H1 (cell line): Measurements from ENCODE around the gene AGAP1. TPM values are rescaled to one million over a fixed set of nuclear protein-coding genes. Genes with fewer than 3 reads are reported as not detected.
A peak's percentile ranks its signal among the peaks of the same experiment; 100 is the strongest.

Source experiments
- CTCF ChIA-PET: fragments of 300-600 bp; sonication (Branson Sonifier 250); formaldehyde crosslinking; loops from one replicate; lab custom pipeline; 2021; ENCODE audit not compliant: partially characterized antibody; lab: Charles Lee
- POLR2A ChIA-PET: fragments of 300-600 bp; sonication (Branson Sonifier 250); formaldehyde crosslinking; loops from one replicate; lab custom pipeline; 2021; ENCODE audit warnings: inconsistent platforms; ENCODE audit not compliant: partially characterized antibody; lab: Charles Lee
- DNase-seq, 2 experiments: peaks; one replicate each; pipeline versions ENCODE4 v3.0.0 to v3.0.0-alpha.2; 2010 to 2022; ENCODE audit warnings: low spot score in 2 of 2, low read depth in 1 of 2, mixed read lengths in 1 of 2
- FAIRE-seq: peaks from 2 replicates; lab custom pipeline; 2011; peaks lifted over from hg19 to GRCh38; lab: Jason Lieb, UNC
- H2AFZ ChIP-seq: 2 replicates; pipeline ENCODE4 v1.8.1; 2012; ENCODE audit warnings: low read length, inconsistent platforms
- H2AK5ac ChIP-seq: 2 replicates; pipeline ENCODE4 v1.6.1; 2013; ENCODE audit warnings: low read depth, low read length
- H2BK120ac ChIP-seq: replicated peaks from 2 replicates; pipeline ENCODE3; 2013; ENCODE audit warnings: low read depth, low read length, inconsistent platforms
- H2BK12ac ChIP-seq: 2 replicates; pipeline ENCODE4 v1.6.1; 2013; ENCODE audit warnings: low read depth, low read length
- H2BK15ac ChIP-seq: 2 replicates; pipeline ENCODE4 v1.6.1; 2013; ENCODE audit warnings: low read length
- H2BK20ac ChIP-seq: 2 replicates; pipeline ENCODE4 v1.6.1; 2013; ENCODE audit warnings: low read length
- H2BK5ac ChIP-seq: 2 replicates; pipeline ENCODE4 v1.6.1; 2013; ENCODE audit warnings: low read depth, low read length
- H3K14ac ChIP-seq: 2 replicates; pipeline ENCODE4 v1.6.1; 2013; ENCODE audit warnings: inconsistent platforms; ENCODE audit not compliant: insufficient read length
- H3K18ac ChIP-seq: 2 replicates; pipeline ENCODE4 v1.6.1; 2013; ENCODE audit warnings: low read length; ENCODE audit errors: extremely low read depth
- H3K23ac ChIP-seq: 2 replicates; pipeline ENCODE4 v1.6.1; 2013; ENCODE audit warnings: inconsistent platforms; ENCODE audit not compliant: insufficient read length
- H3K23me2 ChIP-seq: 2 replicates; pipeline ENCODE4 v1.6.1; 2013; ENCODE audit warnings: low read depth, low read length
- H3K27ac ChIP-seq: 2 replicates; pipeline ENCODE4 v1.6.1; 2011; ENCODE audit warnings: low read depth, low read length, inconsistent platforms
- H3K27me3 ChIP-seq, 4 experiments: replicated peaks in 1 of 4; 1 replicate in 1 of 4; 2 replicates in 3 of 4; pipeline versions ENCODE4 v1.6.1 to v1.8.1; 2011 to 2013; ENCODE audit warnings: low read length in 3 of 4, mild to moderate bottlenecking in 3 of 4, inconsistent platforms in 2 of 4, mixed read lengths in 2 of 4, moderate library complexity in 1 of 4; ENCODE audit not compliant: control insufficient read depth in 3 of 4, insufficient read depth in 3 of 4; ENCODE audit errors: extremely low read depth in 1 of 4
- H3K36me3 ChIP-seq, 4 experiments: 2 replicates each; pipeline versions ENCODE4 v1.6.1 to v1.8.1; 2011 to 2013; ENCODE audit warnings: mild to moderate bottlenecking in 4 of 4, low read length in 3 of 4, moderate library complexity in 2 of 4, control low read depth in 1 of 4, inconsistent platforms in 1 of 4; ENCODE audit not compliant: insufficient read depth in 4 of 4, control insufficient read depth in 2 of 4
- H3K4ac ChIP-seq: replicated peaks from 2 replicates; pipeline ENCODE3; 2013; ENCODE audit warnings: low read length, low read depth, mixed read lengths, inconsistent platforms; ENCODE audit not compliant: insufficient read length
- H3K4me1 ChIP-seq, 4 experiments: replicated peaks in 1 of 4; 1 replicate in 1 of 4; 2 replicates in 3 of 4; pipeline versions ENCODE4 v1.6.1 to v1.8.1; 2011 to 2013; ENCODE audit warnings: low read length in 3 of 4, inconsistent platforms in 2 of 4, mixed read lengths in 1 of 4; ENCODE audit not compliant: insufficient read depth in 4 of 4, control insufficient read depth in 3 of 4
- H3K4me2 ChIP-seq, 2 experiments: 2 replicates each; pipeline versions ENCODE4 v1.6.1 to v1.8.1; 2011 to 2013; ENCODE audit warnings: low read depth in 2 of 2, low read length in 2 of 2, control low read depth in 1 of 2, inconsistent platforms in 1 of 2, mild to moderate bottlenecking in 1 of 2; ENCODE audit not compliant: insufficient read depth in 1 of 2
- H3K4me3 ChIP-seq, 4 experiments: fragments of 200-600, 300-600 bp in 1 of 4; sonication (generic), shearing (Covaris generic), sonication (Bioruptor Twin) in 1 of 4; 2 replicates each; pipeline versions ENCODE4 v1.5.1 to v1.8.1; 2011 to 2016; ENCODE audit warnings: low read length in 4 of 4, low read depth in 3 of 4, control low read depth in 2 of 4, inconsistent platforms in 2 of 4, mild to moderate bottlenecking in 2 of 4, mixed read lengths in 1 of 4, moderate library complexity in 1 of 4; ENCODE audit not compliant: insufficient read depth in 2 of 4; ENCODE audit errors: extremely low read depth in 1 of 4
- H3K56ac ChIP-seq: replicated peaks from 2 replicates; pipeline ENCODE3; 2013; ENCODE audit warnings: low read depth, mild to moderate bottlenecking, mixed read lengths, low read length, inconsistent platforms; ENCODE audit not compliant: insufficient read length
- H3K79me1 ChIP-seq: 2 replicates; pipeline ENCODE4 v1.6.1; 2013; ENCODE audit warnings: low read depth, low read length, control low read depth
- H3K79me2 ChIP-seq, 2 experiments: 2 replicates each; pipeline versions ENCODE4 v1.6.1 to v1.8.1; 2012 to 2013; ENCODE audit warnings: low read length in 2 of 2, mild to moderate bottlenecking in 2 of 2, inconsistent platforms in 1 of 2; ENCODE audit not compliant: insufficient read depth in 2 of 2, control insufficient read depth in 1 of 2
- H3K9ac ChIP-seq, 4 experiments: replicated peaks in 1 of 4; 1 replicate in 1 of 4; 2 replicates in 3 of 4; pipeline versions ENCODE4 v1.6.1 to v1.8.1; 2011 to 2013; ENCODE audit warnings: low read depth in 3 of 4, low read length in 3 of 4, control low read depth in 2 of 4, mild to moderate bottlenecking in 2 of 4, moderate library complexity in 2 of 4, inconsistent platforms in 1 of 4; ENCODE audit errors: extremely low read depth in 1 of 4
- H3K9me3 ChIP-seq, 2 experiments: 2 replicates each; pipeline versions ENCODE4 v1.6.1 to v1.8.1; 2012 to 2013; ENCODE audit warnings: mild to moderate bottlenecking in 2 of 2, moderate library complexity in 2 of 2, control low read depth in 1 of 2, inconsistent platforms in 1 of 2, low read depth in 1 of 2, low read length in 1 of 2, mixed read lengths in 1 of 2; ENCODE audit not compliant: insufficient read depth in 2 of 2
- H4K20me1 ChIP-seq, 2 experiments: replicated peaks in 1 of 2; 2 replicates each; pipeline versions ENCODE3 to v1.8.1; 2011 to 2013; ENCODE audit warnings: inconsistent platforms in 2 of 2, low read length in 2 of 2, mild to moderate bottlenecking in 1 of 2; ENCODE audit not compliant: insufficient read depth in 2 of 2, control insufficient read depth in 1 of 2
- H4K5ac ChIP-seq: 2 replicates; pipeline ENCODE4 v1.6.1; 2013; ENCODE audit warnings: low read length, low read depth, mixed read lengths, inconsistent platforms; ENCODE audit not compliant: insufficient read length
- H4K8ac ChIP-seq: 2 replicates; pipeline ENCODE4 v1.8.0; 2013; ENCODE audit warnings: mild to moderate bottlenecking, moderate library complexity, low read length, inconsistent platforms; ENCODE audit not compliant: insufficient read depth; ENCODE audit errors: extremely low read depth
- H4K91ac ChIP-seq: replicated peaks from 2 replicates; pipeline ENCODE3; 2013; ENCODE audit warnings: low read length, mixed read lengths, inconsistent platforms; ENCODE audit not compliant: insufficient read length
- ASH2L ChIP-seq: fragments of 200-600, 300-600 bp; sonication (generic); IDR thresholded peaks from one replicate; pipeline ENCODE4 v1.7.1; 2017; ENCODE audit warnings: low read length
- ATF3 ChIP-seq: IDR thresholded peaks from 2 replicates; pipeline ENCODE4 v1.6.1; 2011; ENCODE audit warnings: low read depth, mild to moderate bottlenecking, low read length; ENCODE audit not compliant: insufficient read depth
- BCL11A ChIP-seq, 2 experiments: IDR thresholded peaks; one replicate each; pipeline ENCODE4 v1.6.1; 2011; ENCODE audit warnings: low read depth in 2 of 2, low read length in 2 of 2, mild to moderate bottlenecking in 2 of 2
- CHD2 ChIP-seq: IDR thresholded peaks from 2 replicates; pipeline ENCODE4 v1.6.1; 2012; ENCODE audit warnings: low read length, improper control_type of control experiment
- CREB1 ChIP-seq: IDR thresholded peaks from 2 replicates; pipeline ENCODE4 v1.6.1; 2012; ENCODE audit warnings: inconsistent platforms
- FOSL1 ChIP-seq: IDR thresholded peaks from 2 replicates; pipeline ENCODE4 v1.6.1; 2011; ENCODE audit warnings: mild to moderate bottlenecking, low read depth, low read length, moderate library complexity; ENCODE audit not compliant: insufficient read depth
- POLR2AphosphoS5 ChIP-seq: IDR thresholded peaks from 2 replicates; pipeline ENCODE4 v1.6.1; 2011; ENCODE audit warnings: low read depth, low read length
- POU5F1 ChIP-seq: IDR thresholded peaks from 2 replicates; pipeline ENCODE4 v1.6.1; 2011; ENCODE audit warnings: low read depth, mild to moderate bottlenecking, low read length, moderate library complexity
- RBBP5 ChIP-seq: IDR thresholded peaks from 2 replicates; pipeline ENCODE4 v1.7.1; 2012; ENCODE audit warnings: low read depth, mild to moderate bottlenecking, inconsistent platforms, low read length, moderate library complexity, borderline replicate concordance
- RNF2 ChIP-seq: fragments of 200-900, 300-1000 bp; sonication (generic); IDR thresholded peaks from 2 replicates; pipeline ENCODE4 v1.7.1; 2016; ENCODE audit warnings: borderline replicate concordance, low read depth, mild to moderate bottlenecking, antibody characterized with exemption, low read length; ENCODE audit not compliant: poor library complexity, severe bottlenecking; ENCODE audit errors: missing control alignments
- SP1 ChIP-seq: IDR thresholded peaks from 2 replicates; pipeline ENCODE4 v1.6.1; 2011; ENCODE audit warnings: low read depth, low read length
- TBP ChIP-seq: IDR thresholded peaks from 2 replicates; pipeline ENCODE4 v1.6.1; 2011; ENCODE audit warnings: low read depth, low read length, improper control_type of control experiment
- TCF12 ChIP-seq: IDR thresholded peaks from 2 replicates; pipeline ENCODE4 v1.6.1; 2011; ENCODE audit warnings: low read depth, mild to moderate bottlenecking, low read length
- ZNF274 ChIP-seq: IDR thresholded peaks from 2 replicates; pipeline ENCODE4 v1.7.0; 2012; ENCODE audit warnings: low read length, borderline replicate concordance; ENCODE audit errors: extremely low read depth
- WGBS, 2 experiments: shearing (Covaris generic) in 1 of 2; methylation state at CpG; one replicate each; pipeline versions ENCODE4 v1.1.6 to v1.1.7; 2013 to 2015; ENCODE audit warnings: low lambda C conversion rate in 2 of 2, mixed read lengths in 2 of 2, inconsistent platforms in 1 of 2, low coverage in 1 of 2, missing lambda C conversion rate in 1 of 2; ENCODE audit not compliant: insufficient replicate concordance in 2 of 2, insufficient coverage in 1 of 2, insufficient read length in 1 of 2; ENCODE audit errors: extremely low coverage in 1 of 2, missing lambda C conversion rate in 1 of 2; 5-methylcytosine and 5-hydroxymethylcytosine counted together
- polyA plus RNA-seq, 7 experiments: library from polyadenylated mRNA; depleted of rRNA in 3 of 7; stranded (reverse) in 5 of 7; unstranded in 2 of 7; fragments of >200 nt in 5 of 7; fragments of 200-250 nt in 2 of 7; gene quantifications; 1 replicate in 5 of 7; 2 replicates in 1 of 7; 4 replicates in 1 of 7; pipeline versions ENCODE4 v1.2.1 to v1.2.3, GENCODE V29; 2011 to 2013; ENCODE audit warnings: missing spikeins in 2 of 7, mixed read lengths in 2 of 7
- total RNA-seq: library from RNA; stranded (reverse); fragmentation: NEBNext Ultra II Directional; extraction: Animal tissue kit (Norgen Biotek cat#: 25700); gene quantifications from 2 replicates; pipeline ENCODE4 v1.2.1, GENCODE V29; 2021

Gene AGAP1
- total and polyA plus RNA-seq, 2 of the 8 experiments (the other 6 are each of a cell fraction or from before 2014, with no cell fraction given) = 18.1 to 39.4 TPM

- Histone ChIP-seq H3K4me2 (no peak overlapping the region), H4K8ac (no peak overlapping the region), H2BK20ac (no peak overlapping the region), H3K27ac (no peak overlapping the region), H2BK5ac (no peak overlapping the region), H2BK15ac (peak overlapping the region; percentile 10; the same call in 1 of the 2 replicates), H3K4me1 (peaks cover 3 to 34% (median 15%) of the 10 kb centered on the region in 4 experiments), H4K5ac (no peak overlapping the region), H2AFZ (no peak overlapping the region), H3K14ac (no peak overlapping the region), H2BK120ac (no peak overlapping the region), H4K20me1 (peaks cover 4 to 15% of the 10 kb centered on the region in 2 experiments), H3K79me2 (peaks cover 0 to 76% of the 10 kb centered on the region in 2 experiments), H3K23ac (no peak overlapping the region), H3K36me3 (no peaks in the 10 kb centered on the region), H4K91ac (no peak overlapping the region), H3K27me3 (no peaks in the 10 kb centered on the region), H3K23me2 (no peaks in the 10 kb centered on the region), H3K9me3 (no peaks in the 10 kb centered on the region; a peak in 2 of 4 replicates), H3K79me1 (peaks cover 14% of the 10 kb centered on the region), H3K9ac (no peak overlapping the region), H3K4me3 (no peak overlapping the region), H3K56ac (no peak overlapping the region), H3K18ac (no peak overlapping the region)
- no peak for DNase-seq
- FAIRE-seq = no peak
- 76% methylated on average over 8 of the region's 8 CpGs; no CpG with 5 or more reads in 1 of the 2 experiments for WGBS, 2 experiments
- ChIA-PET POLR2A (no interaction called here), CTCF (interaction anchor here (1.1 to 7.2 kb wide), 2 partner anchors 11 to 18 kb away, joined by 3 to 49 read pairs; no protein-coding TSS in a partner anchor)
- TF ChIP-seq ASH2L (no peak), TCF12 (no peak), POU5F1 (no peak), CREB1 (no peak), RBBP5 (no peak), BCL11A (IDR thresholded peaks at IDR 0.05; ENCODE audit: low read depth in 2 of 2, low read length in 2 of 2) (no peak), TBP (no peak), CHD2 (no peak), RNF2 (no peak), FOSL1 (no peak), POLR2AphosphoS5 (no peak), ZNF274 (no peak), ATF3 (no peak), SP1 (no peak)
- TF ChIP-seq, all 59 proteins: peak for 0
- Histone ChIP-seq H3K4ac (no peak overlapping the region), H2AK5ac (no peak overlapping the region; the same call in 1 of the 2 replicates), H2BK12ac (no peak overlapping the region)
These were observed 82.1 kb downstream of the AGAP1 start for GRCh38 chr2:235575904-235576303.
